H9 (cell line): ENCODE measurements around the gene WDR64. TPM values are rescaled to one million over a fixed set of nuclear protein-coding genes. Genes with fewer than 3 reads are reported as not detected.

Experiments
- DNase-seq: peaks from one replicate; pipeline ENCODE4 v3.0.0-alpha.2; 2017
- H2AFZ ChIP-seq: one replicate; pipeline ENCODE4 v1.6.1; 2013; ENCODE audit warnings: mild to moderate bottlenecking, low read length, control low read depth, moderate library complexity
- H2AK5ac ChIP-seq: 2 replicates; pipeline ENCODE4 v1.6.1; 2013; ENCODE audit warnings: low read length, control low read depth, mixed read lengths; ENCODE audit not compliant: insufficient read length
- H2BK120ac ChIP-seq: one replicate; pipeline ENCODE4 v1.6.1; 2013; ENCODE audit warnings: low read depth, mild to moderate bottlenecking, low read length, control low read depth, inconsistent platforms; ENCODE audit not compliant: poor library complexity, severe bottlenecking
- H2BK12ac ChIP-seq: 2 replicates; pipeline ENCODE4 v1.6.1; 2013; ENCODE audit warnings: low read length, control low read depth, mixed read lengths, low read depth; ENCODE audit not compliant: insufficient read length
- H2BK15ac ChIP-seq: 2 replicates; pipeline ENCODE4 v1.6.1; 2013; ENCODE audit warnings: low read depth, low read length, control low read depth
- H2BK20ac ChIP-seq: one replicate; pipeline ENCODE4 v1.6.1; 2013; ENCODE audit warnings: low read depth, mild to moderate bottlenecking, low read length, control low read depth, inconsistent platforms; ENCODE audit not compliant: poor library complexity, severe bottlenecking
- H2BK5ac ChIP-seq: 2 replicates; pipeline ENCODE4 v1.6.1; 2013; ENCODE audit warnings: low read length, control low read depth, mixed read lengths; ENCODE audit not compliant: insufficient read length
- H3K14ac ChIP-seq: 2 replicates; pipeline ENCODE4 v1.6.1; 2013; ENCODE audit warnings: low read length, control low read depth; ENCODE audit not compliant: insufficient read depth
- H3K18ac ChIP-seq: 2 replicates; pipeline ENCODE4 v1.6.1; 2013; ENCODE audit warnings: low read depth, mild to moderate bottlenecking, mixed read lengths, low read length, control low read depth; ENCODE audit not compliant: insufficient read length
- H3K23ac ChIP-seq: 2 replicates; pipeline ENCODE4 v1.6.1; 2013; ENCODE audit warnings: low read length, control low read depth, mixed read lengths, low read depth; ENCODE audit not compliant: insufficient read length
- H3K23me2 ChIP-seq: 2 replicates; pipeline ENCODE4 v1.6.1; 2013; ENCODE audit warnings: low read depth, mild to moderate bottlenecking, mixed read lengths, low read length, control low read depth; ENCODE audit not compliant: insufficient read length, poor library complexity, severe bottlenecking
- H3K27ac ChIP-seq: 2 replicates; pipeline ENCODE4 v1.5.1; 2013; ENCODE audit warnings: low read length, control low read depth, mixed read lengths, low read depth; ENCODE audit not compliant: insufficient read length
- H3K27me3 ChIP-seq: 2 replicates; pipeline ENCODE4 v1.6.1; 2013; ENCODE audit warnings: low read length, control low read depth, inconsistent platforms; ENCODE audit not compliant: insufficient read depth
- H3K4ac ChIP-seq: 2 replicates; pipeline ENCODE4 v1.6.1; 2013; ENCODE audit warnings: low read depth, mild to moderate bottlenecking, control low read depth, inconsistent platforms, low read length, moderate library complexity
- H3K4me1 ChIP-seq: 2 replicates; pipeline ENCODE4 v1.6.1; 2013; ENCODE audit warnings: low read length, control low read depth, inconsistent platforms; ENCODE audit not compliant: insufficient read depth
- H3K4me2 ChIP-seq: 2 replicates; pipeline ENCODE4 v1.6.1; 2013; ENCODE audit warnings: low read length, control low read depth, mixed read lengths; ENCODE audit not compliant: insufficient read length, insufficient read depth
- H3K56ac ChIP-seq: 2 replicates; pipeline ENCODE4 v1.6.1; 2013; ENCODE audit warnings: low read depth, mild to moderate bottlenecking, mixed read lengths, low read length, control low read depth; ENCODE audit not compliant: insufficient read length
- H3K79me1 ChIP-seq: 2 replicates; pipeline ENCODE4 v1.6.1; 2013; ENCODE audit warnings: low read depth, mild to moderate bottlenecking, moderate library complexity, low read length, control low read depth, inconsistent platforms; ENCODE audit not compliant: insufficient read depth, poor library complexity, severe bottlenecking
- H3K79me2 ChIP-seq: 2 replicates; pipeline ENCODE4 v1.6.1; 2013; ENCODE audit warnings: low read length, control low read depth, inconsistent platforms; ENCODE audit not compliant: insufficient read depth
- H3K9ac ChIP-seq: 2 replicates; pipeline ENCODE4 v1.6.1; 2013; ENCODE audit warnings: low read length, control low read depth, mixed read lengths; ENCODE audit not compliant: insufficient read length; ENCODE audit errors: extremely low read depth
- H3K9me3 ChIP-seq: one replicate; pipeline ENCODE4 v1.6.1; 2013; ENCODE audit warnings: low read depth, low read length, inconsistent platforms; ENCODE audit not compliant: control insufficient read depth
- H3T11ph ChIP-seq: one replicate; pipeline ENCODE4 v1.6.1; 2013; ENCODE audit warnings: mild to moderate bottlenecking, low read length, control low read depth, inconsistent platforms
- H4K20me1 ChIP-seq: one replicate; pipeline ENCODE4 v1.6.1; 2013; ENCODE audit not compliant: control insufficient read depth, insufficient read length, insufficient read depth
- H4K5ac ChIP-seq: 2 replicates; pipeline ENCODE4 v1.6.1; 2013; ENCODE audit warnings: low read depth, mild to moderate bottlenecking, mixed read lengths, low read length, control low read depth; ENCODE audit not compliant: insufficient read length
- H4K8ac ChIP-seq: replicated peaks from 2 replicates; pipeline ENCODE4 v1.6.1; 2013; ENCODE audit warnings: low read length, control low read depth, mixed read lengths, low read depth; ENCODE audit not compliant: insufficient read length
- H4K91ac ChIP-seq: 2 replicates; pipeline ENCODE4 v1.6.1; 2013; ENCODE audit warnings: low read depth, mild to moderate bottlenecking, moderate library complexity, mixed read lengths, low read length, control low read depth; ENCODE audit not compliant: insufficient read length
- H3K27ac Mint-ChIP-seq, 3 experiments: 2 replicates in 2 of 3; 3 replicates in 1 of 3; pipeline ENCODE4 v1.8.0; 2020 to 2021; ENCODE audit warnings: mixed read lengths in 3 of 3, mild to moderate bottlenecking in 1 of 3, moderate library complexity in 1 of 3
- H3K27me3 Mint-ChIP-seq: 2 replicates; pipeline ENCODE4 v1.8.0; 2021; ENCODE audit warnings: low read depth, mild to moderate bottlenecking, moderate library complexity, mixed read lengths
- H3K36me3 Mint-ChIP-seq, 3 experiments: 2 replicates in 2 of 3; 3 replicates in 1 of 3; pipeline ENCODE4 v1.8.0; 2020 to 2021; ENCODE audit warnings: low read depth in 3 of 3, mixed read lengths in 3 of 3; ENCODE audit not compliant: insufficient read depth in 1 of 3
- H3K4me1 Mint-ChIP-seq, 2 experiments: 2 replicates each; pipeline ENCODE4 v1.8.0; 2020; ENCODE audit warnings: mixed read lengths in 2 of 2
- H3K4me3 Mint-ChIP-seq, 2 experiments: 2 replicates in 1 of 2; 3 replicates in 1 of 2; pipeline ENCODE4 v1.8.0; 2020 to 2021; ENCODE audit warnings: mild to moderate bottlenecking in 2 of 2, mixed read lengths in 2 of 2, moderate library complexity in 1 of 2
- H3K9me3 Mint-ChIP-seq, 2 experiments: 2 replicates in 1 of 2; 3 replicates in 1 of 2; pipeline ENCODE4 v1.8.0; 2020; ENCODE audit warnings: mild to moderate bottlenecking in 2 of 2, mixed read lengths in 2 of 2, moderate library complexity in 1 of 2
- CTCF ChIP-seq: fragments of 200-600 bp; sonication (generic); conservative IDR thresholded peaks from 3 replicates; pipeline ENCODE4 v1.8.0; 2021; ENCODE audit warnings: antibody characterized with exemption, mild to moderate bottlenecking
- WGBS: extraction: QIAGEN DNeasy Blood & Tissue Kit; methylation state at CpG from one replicate; pipeline ENCODE4 v1.1.7; 2013; ENCODE audit warnings: missing lambda C conversion rate, low lambda C conversion rate, mixed read lengths; ENCODE audit not compliant: insufficient read length; ENCODE audit errors: extremely low coverage; 5-methylcytosine and 5-hydroxymethylcytosine counted together
- total RNA-seq: library from RNA; stranded (reverse); gene quantifications from 2 replicates; pipeline ENCODE4 v1.2.1, GENCODE V29; 2021

WDR64 gene
- total RNA-seq, 1 experiment from 2014 or later = not detected

GRCh38 chr1:241848686-241849344, 196.7 kb downstream of the WDR64 start:
- no CpG with 5 or more reads among the region's 13 CpGs for WGBS
- Histone ChIP-seq H3T11ph (no peak overlapping the region), H2BK12ac (no peak overlapping the region), H2AFZ (no peak overlapping the region), H3K79me1 (peaks cover 4% of the 10 kb centered on the region), H3K23ac (no peak overlapping the region), H2BK15ac (no peak overlapping the region), H3K27ac (no peak overlapping the region), H3K9me3 (no peaks in the 10 kb centered on the region), H3K23me2 (peaks cover 12% of the 10 kb centered on the region), H3K4me2 (peak overlapping the region; percentile 80), H3K4me1 (no peaks in the 10 kb centered on the region; the same call in 1 of the 2 replicates), H2AK5ac (no peak overlapping the region), H2BK20ac (no peak overlapping the region), H2BK120ac (no peak overlapping the region), H3K56ac (no peak overlapping the region), H3K4ac (no peak overlapping the region), H4K8ac (no peak overlapping the region), H3K18ac (no peak overlapping the region), H3K79me2 (peaks cover 5% of the 10 kb centered on the region; the same call in 1 of the 2 replicates), H4K20me1 (no peaks in the 10 kb centered on the region), H2BK5ac (no peak overlapping the region), H4K5ac (no peak overlapping the region), H4K91ac (no peak overlapping the region), H3K9ac (peak overlapping the region; percentile 91), H3K27me3 (no peaks in the 10 kb centered on the region), H3K14ac (no peak overlapping the region)
- DNase-seq = no peak
- Mint-ChIP-seq H3K4me3 (peak overlapping the region; percentile 97 to 98), H3K27ac (peak overlapping the region in 2 of 3 experiments; percentile 99 to 100; a peak in 5 of 7 replicates), H3K27me3 (no peaks in the 10 kb centered on the region; the same call in 1 of the 2 replicates), H3K36me3 (peaks cover 25 to 40% (median 38%) of the 10 kb centered on the region in 3 experiments), H3K4me1 (peaks cover 19 to 20% of the 10 kb centered on the region in 2 experiments), H3K9me3 (no peaks in the 10 kb centered on the region)
- TF ChIP-seq CTCF = no peak
